ENCODE data around the gene SKP1.
A peak's percentile ranks its signal among the peaks of the same experiment; 100 is the strongest.

SKP1 gene

GRCh38 chr5:134101686-134102439 is 74.9 kb downstream of the SKP1 start:
- Histone ChIP-seq H3K9ac (no peak overlapping the region), H3K4me1 (peaks cover 55% of the 10 kb centered on the region), H4K20me1 (no peaks in the 10 kb centered on the region), H3K4me2 (peak overlapping the region; percentile 59), H3K27me3 (no peaks in the 10 kb centered on the region), H3K36me3 (no peaks in the 10 kb centered on the region), H3K27ac (no peak overlapping the region), H3K4me3 (no peak overlapping the region), H3K9me3 (no peaks in the 10 kb centered on the region)
- TF ChIP-seq Cebpa-rat (IDR thresholded peaks at IDR 0.05): no peak

- Histone ChIP-seq H3K4me3 (no peak overlapping the region), H3K27me3 (no peaks in the 10 kb centered on the region), H4K20me1 (no peaks in the 10 kb centered on the region), H3K4me2 (peak overlapping the region; percentile 59), H3K27ac (no peak overlapping the region), H3K36me3 (no peaks in the 10 kb centered on the region), H3K9ac (no peak overlapping the region), H3K4me1 (peaks cover 69% of the 10 kb centered on the region), H3K9me3 (no peaks in the 10 kb centered on the region)
- no peak for TF ChIP-seq Cebpa-rat (IDR thresholded peaks at IDR 0.05)
These were observed 76.3 kb downstream of the SKP1 start for GRCh38 chr5:134100283-134101091.

- no peak overlapping the region for H3K4me3 ChIP-seq
- H3K27ac ChIP-seq: no peak overlapping the region
- H3K4me2 ChIP-seq: peak overlapping the region; percentile 59
- TF ChIP-seq Cebpa-rat (IDR thresholded peaks at IDR 0.05): no peak
- no peaks in the 10 kb centered on the region for H3K9me3 ChIP-seq
- no peaks in the 10 kb centered on the region for H3K36me3 ChIP-seq
- H3K27me3 ChIP-seq: no peaks in the 10 kb centered on the region
- no peak overlapping the region for H3K9ac ChIP-seq
- no peaks in the 10 kb centered on the region for H4K20me1 ChIP-seq
- H3K4me1 ChIP-seq: peaks cover 71% of the 10 kb centered on the region
These were observed 76.8 kb downstream of the SKP1 start for GRCh38 chr5:134099939-134100282.

GRCh38 chr5:134099288-134099872 is 77.4 kb downstream of the SKP1 start:
- H4K20me1 ChIP-seq: no peaks in the 10 kb centered on the region
- peak overlapping the region; percentile 59 for H3K4me2 ChIP-seq
- H3K27me3 ChIP-seq: no peaks in the 10 kb centered on the region
- no peak overlapping the region for H3K27ac ChIP-seq
- H3K4me3 ChIP-seq: no peak overlapping the region
- TF ChIP-seq Cebpa-rat (IDR thresholded peaks at IDR 0.05): no peak
- peaks cover 71% of the 10 kb centered on the region for H3K4me1 ChIP-seq
- no peaks in the 10 kb centered on the region for H3K9me3 ChIP-seq
- no peaks in the 10 kb centered on the region for H3K36me3 ChIP-seq
- H3K9ac ChIP-seq: no peak overlapping the region
